OCI-LY7 (cell line): Measurements from ENCODE around the gene CACNA2D1. TPM values are rescaled to one million over a fixed set of nuclear protein-coding genes. Genes with fewer than 3 reads are reported as not detected.

Experiments
- BruUV-seq: library from RNA; stranded (reverse); fragments of 400-500 nt; replicated peaks from 2 replicates; lab custom pipeline; 2021; lab: Mats Ljungman, UMichigan
- CTCF ChIA-PET: fragments of 300-600 bp; sonication (Branson Sonifier 250); formaldehyde crosslinking; loops from one replicate; lab custom pipeline; 2022; ENCODE audit warnings: antibody characterized with exemption; ENCODE audit not compliant: unreplicated experiment; lab: Charles Lee
- POLR2A ChIA-PET: fragments of 300-600 bp; sonication (Branson Sonifier 250); formaldehyde crosslinking; loops from one replicate; lab custom pipeline; 2022; ENCODE audit warnings: antibody characterized with exemption; lab: Charles Lee
- DNase-seq: peaks from one replicate; pipeline ENCODE4 v3.0.0-alpha.2; 2015; ENCODE audit warnings: low spot score
- H2AFZ ChIP-seq: fragments of 200-600 bp; sonication (generic), shearing (Covaris generic); 2 replicates; pipeline ENCODE4 v1.6.1; 2014; ENCODE audit warnings: mild to moderate bottlenecking, antibody characterized with exemption, low read length, moderate library complexity
- H3K27ac ChIP-seq: fragments of 200-600 bp; sonication (generic); 2 replicates; pipeline ENCODE4 v1.5.1; 2014; ENCODE audit warnings: mixed run types, low read depth, mild to moderate bottlenecking, moderate library complexity, low read length, inconsistent platforms; ENCODE audit not compliant: poor library complexity, severe bottlenecking
- H3K36me3 ChIP-seq: fragments of 200-600 bp; sonication (generic); 2 replicates; pipeline ENCODE4 v1.6.1; 2014; ENCODE audit warnings: mild to moderate bottlenecking, antibody characterized with exemption, low read length, moderate library complexity, mixed read lengths; ENCODE audit not compliant: insufficient read depth
- H3K4me1 ChIP-seq: fragments of 200-600 bp; sonication (generic); 2 replicates; pipeline ENCODE4 v1.5.1; 2014; ENCODE audit warnings: mild to moderate bottlenecking, low read length; ENCODE audit not compliant: insufficient read depth, poor library complexity, severe bottlenecking
- H3K4me2 ChIP-seq: fragments of 200-600 bp; sonication (generic); 2 replicates; pipeline ENCODE4 v1.6.1; 2014; ENCODE audit warnings: mild to moderate bottlenecking, low read length
- H3K4me3 ChIP-seq: fragments of 200-600 bp; sonication (generic); 2 replicates; pipeline ENCODE4 v1.5.1; 2014; ENCODE audit warnings: mild to moderate bottlenecking, low read depth, low read length; ENCODE audit not compliant: poor library complexity, severe bottlenecking
- H3K79me2 ChIP-seq: fragments of 200-600 bp; sonication (generic); 2 replicates; pipeline ENCODE4 v1.6.1; 2016; ENCODE audit warnings: low read depth, mild to moderate bottlenecking, low read length, moderate library complexity, mixed read lengths; ENCODE audit not compliant: insufficient read depth
- H3K9me2 ChIP-seq: fragments of 200-600 bp; sonication (generic); 2 replicates; pipeline ENCODE4 v1.6.1; 2016; ENCODE audit warnings: mild to moderate bottlenecking, low read length, mixed read lengths; ENCODE audit not compliant: insufficient read depth
- H3K9me3 ChIP-seq: fragments of 200-600 bp; sonication (generic); 2 replicates; pipeline ENCODE4 v1.6.1; 2014; ENCODE audit warnings: mild to moderate bottlenecking, mixed run types, low read length, mixed read lengths
- H4K20me1 ChIP-seq: fragments of 200-600 bp; sonication (generic); 2 replicates; pipeline ENCODE4 v1.6.1; 2014; ENCODE audit warnings: mild to moderate bottlenecking, antibody characterized with exemption, low read length, moderate library complexity, mixed read lengths; ENCODE audit not compliant: insufficient read depth
- CTCF ChIP-seq: fragments of 200-600 bp; sonication (generic); conservative IDR thresholded peaks from 2 replicates; pipeline ENCODE4 v1.5.1; 2014; ENCODE audit warnings: mild to moderate bottlenecking, antibody characterized with exemption, low read length, moderate library complexity, mixed read lengths
- EZH2phosphoT487 ChIP-seq: fragments of 200-600 bp; sonication (generic); IDR thresholded peaks from 2 replicates; pipeline ENCODE4 v1.6.1; 2018; ENCODE audit warnings: low read depth, borderline replicate concordance, mild to moderate bottlenecking, mixed run types, antibody characterized with exemption, low read length, moderate library complexity, mixed read lengths
- intact Hi-C: fragments of 100-400 bp; cut with micrococcal nuclease; formaldehyde crosslinking; loops from one replicate; pipeline ENCODE4 v1.10.0; 2022; ENCODE audit not compliant: unreplicated experiment
- total RNA-seq, 2 experiments: library from RNA; depleted of rRNA in 1 of 2; stranded (reverse); fragments of >200 nt in 1 of 2; shearing (Covaris generic) in 1 of 2; gene quantifications; 2 replicates each; pipeline ENCODE4 v1.2.3, GENCODE V29; 2014 to 2022

Gene CACNA2D1
- total RNA-seq, 2 experiments from 2014 or later, result not detected

- Histone ChIP-seq H3K9me2 (no peaks in the 10 kb centered on the region), H3K4me2 (no peak overlapping the region), H2AFZ (no peak overlapping the region), H3K36me3 (no peaks in the 10 kb centered on the region), H3K4me1 (no peaks in the 10 kb centered on the region), H3K9me3 (no peaks in the 10 kb centered on the region), H3K4me3 (no peak overlapping the region), H4K20me1 (no peaks in the 10 kb centered on the region), H3K27ac (no peak overlapping the region), H3K79me2 (no peaks in the 10 kb centered on the region)
- CTCF ChIA-PET, result no interaction called here
- DNase-seq, result no peak
- BruUV-seq, result no TSS peak
- POLR2A ChIA-PET, result no interaction called here
- intact Hi-C loops, result no loop called here
- TF ChIP-seq CTCF (no peak), EZH2phosphoT487 (no peak)
These were observed 39.5 kb downstream of the CACNA2D1 start for GRCh38 chr7:82404094-82404493.

GRCh38 chr7:82397879-82398524 is 45.6 kb downstream of the CACNA2D1 start:
- no peak overlapping the region for H3K4me2 ChIP-seq
- H3K4me1 ChIP-seq, result no peaks in the 10 kb centered on the region
- CTCF ChIA-PET, result no interaction called here
- no peaks in the 10 kb centered on the region for H3K79me2 ChIP-seq
- intact Hi-C loops, result no loop called here
- H3K36me3 ChIP-seq, result no peaks in the 10 kb centered on the region
- TF ChIP-seq CTCF, result no peak
- H3K27ac ChIP-seq, result no peak overlapping the region
- H4K20me1 ChIP-seq, result no peaks in the 10 kb centered on the region
- DNase-seq, result no peak
- no peaks in the 10 kb centered on the region for H3K9me3 ChIP-seq
- no TSS peak for BruUV-seq
- POLR2A ChIA-PET, result interaction anchor here (0.5 to 0.6 kb wide), 2 partner anchors 103 to 964 kb away, joined by 3 to 4 read pairs; no protein-coding TSS in a partner anchor
- no peak overlapping the region for H3K4me3 ChIP-seq
- no peak overlapping the region for H2AFZ ChIP-seq
- H3K9me2 ChIP-seq, result no peaks in the 10 kb centered on the region

GRCh38 chr7:82396343-82396742 is 47.2 kb downstream of the CACNA2D1 start:
- Histone ChIP-seq H3K79me2 (no peaks in the 10 kb centered on the region), H3K4me1 (no peaks in the 10 kb centered on the region), H3K27ac (no peak overlapping the region), H3K9me2 (no peaks in the 10 kb centered on the region), H4K20me1 (no peaks in the 10 kb centered on the region), H3K4me2 (no peak overlapping the region), H3K4me3 (no peak overlapping the region), H2AFZ (no peak overlapping the region), H3K36me3 (no peaks in the 10 kb centered on the region), H3K9me3 (no peaks in the 10 kb centered on the region)
- TF ChIP-seq CTCF, result no peak
- no peak for TF ChIP-seq EZH2phosphoT487
- intact Hi-C loops, result no loop called here
- CTCF ChIA-PET, result no interaction called here
- POLR2A ChIA-PET, result interaction anchor here (1.1 kb wide), 1 partner anchor 20 kb away, joined by 3 read pairs; no protein-coding TSS in a partner anchor
- no TSS peak for BruUV-seq
- no peak for DNase-seq
